HEK293 (cell line): ENCODE data around the gene GSG1.

Source experiments
- CTCF ChIP-seq: fragments of 450-650 bp; formaldehyde crosslinking; IDR thresholded peaks from 2 replicates; pipeline ENCODE4 v1.5.1; 2016; ENCODE audit warnings: missing biosample characterization, missing genetic modification characterization
- ZBTB10 ChIP-seq: fragments of 450-650 bp; formaldehyde crosslinking; IDR thresholded peaks from 2 replicates; pipeline ENCODE4 v1.5.1; 2016; ENCODE audit warnings: missing biosample characterization, missing genetic modification characterization
- ZNF274 ChIP-seq, 2 experiments: fragments of 200-500 bp in 1 of 2; fragments of 450-650 bp in 1 of 2; sonication (Bioruptor generic) in 1 of 2; formaldehyde crosslinking in 1 of 2; IDR thresholded peaks; 2 replicates each; pipeline versions ENCODE4 v1.5.1 to v1.6.1; 2014 to 2016; ENCODE audit warnings: borderline replicate concordance in 1 of 2, inconsistent platforms in 1 of 2, low read length in 1 of 2, missing biosample characterization in 1 of 2, missing genetic modification characterization in 1 of 2
- ZNF324 ChIP-seq: fragments of 450-650 bp; formaldehyde crosslinking; IDR thresholded peaks from 2 replicates; pipeline ENCODE4 v1.5.1; 2016; ENCODE audit warnings: missing biosample characterization, missing genetic modification characterization
- ZNF335 ChIP-seq: fragments of 450-650 bp; formaldehyde crosslinking; conservative IDR thresholded peaks from 2 replicates; pipeline ENCODE4 v1.5.1; 2016; ENCODE audit warnings: missing biosample characterization, missing genetic modification characterization
- ZNF362 ChIP-seq: fragments of 450-650 bp; formaldehyde crosslinking; IDR thresholded peaks from 2 replicates; pipeline ENCODE4 v1.5.1; 2016; ENCODE audit warnings: missing biosample characterization, missing genetic modification characterization
- ZNF621 ChIP-seq: fragments of 450-650 bp; formaldehyde crosslinking; IDR thresholded peaks from 2 replicates; pipeline ENCODE4 v1.5.1; 2017; ENCODE audit warnings: missing biosample characterization, missing genetic modification characterization
- ZNF624 ChIP-seq: fragments of 450-650 bp; formaldehyde crosslinking; IDR thresholded peaks from 2 replicates; pipeline ENCODE4 v1.5.1; 2017; ENCODE audit warnings: missing biosample characterization, missing genetic modification characterization

- TF ChIP-seq ZNF621 (tag by site-specific recombination) (no peak), ZNF324 (tag by site-specific recombination) (no peak), ZBTB10 (no peak), ZNF624 (tag by site-specific recombination) (no peak), CTCF (tag by site-specific recombination) (no peak), ZNF274 (IDR thresholded peaks at IDR 0.05; ENCODE audit: low read length) (no peak), ZNF274 (tag by site-specific recombination; IDR thresholded peaks at IDR 0.05; ENCODE audit: borderline replicate concordance) (no peak), ZNF362 (tag by site-specific recombination) (no peak), ZNF335 (no peak)
These were observed 18.1 kb upstream of the GSG1 start for GRCh38 chr12:13121568-13121967.
